Muscle of leg (tissue), 11 donors: ENCODE measurements around the gene MYL5. TPM values are rescaled to one million over a fixed set of nuclear protein-coding genes. Genes with fewer than 3 reads are reported as not detected.
"Not testable (repeated sequence)": the region's sequence is repeated elsewhere in the genome, so short reads cannot be mapped to it uniquely, and the experiment has no call there.

ENCODE experiments used
- DNase-seq: peaks from one replicate; pipeline ENCODE4 v3.0.0; 2013
- H3K27ac ChIP-seq: one replicate; pipeline ENCODE4 v1.5.1; 2013; ENCODE audit warnings: mild to moderate bottlenecking, low read length, control low read depth
- H3K27me3 ChIP-seq: one replicate; pipeline ENCODE4 v1.6.1; 2013; ENCODE audit warnings: low read length; ENCODE audit not compliant: control insufficient read depth, insufficient read depth
- H3K36me3 ChIP-seq: one replicate; pipeline ENCODE4 v1.6.1; 2013; ENCODE audit warnings: low read length; ENCODE audit not compliant: control insufficient read depth, insufficient read depth
- H3K4me1 ChIP-seq: one replicate; pipeline ENCODE4 v1.6.1; 2013; ENCODE audit warnings: low read length; ENCODE audit not compliant: control insufficient read depth, insufficient read depth
- H3K4me3 ChIP-seq: one replicate; pipeline ENCODE4 v1.5.1; 2013; ENCODE audit warnings: low read length, control low read depth
- H3K9me3 ChIP-seq: replicated peaks from 2 replicates; pipeline ENCODE4 v1.6.1; 2013; ENCODE audit warnings: low read depth, low read length; ENCODE audit not compliant: control insufficient read depth
- WGBS: methylation state at CpG from one replicate; pipeline ENCODE4 v1.1.5; 2013; ENCODE audit warnings: missing lambda C conversion rate; ENCODE audit not compliant: insufficient coverage; 5-methylcytosine and 5-hydroxymethylcytosine counted together
- polyA plus RNA-seq, 8 donors: library from polyadenylated mRNA; unstranded; fragments of 120-200 nt; gene quantifications; one replicate each; pipeline versions ENCODE4 v1.2.1 to v1.2.3, GENCODE V29; 2013; ENCODE audit warnings: inconsistent platforms in 1 of 8, low replicate concordance in 1 of 8; ENCODE audit not compliant: insufficient read length in 8 of 8, insufficient read depth in 1 of 8
- total RNA-seq: library from RNA; stranded (reverse); fragments of 120-200 nt; gene quantifications from one replicate; pipeline ENCODE4 v1.2.4, GENCODE V29; 2013

Gene MYL5
- total and polyA plus RNA-seq, 9 donors = 500 to 1,456 (median 733) TPM

- 83% methylated on average over 30 of the region's 31 CpGs for WGBS
- H3K27ac ChIP-seq = peak overlapping the region; percentile 62
- peaks cover 4% of the 10 kb centered on the region for H3K27me3 ChIP-seq
- peak; percentile 28 for DNase-seq
- peaks cover 7% of the 10 kb centered on the region for H3K36me3 ChIP-seq
- no peaks in the 10 kb centered on the region for H3K9me3 ChIP-seq
- H3K4me3 ChIP-seq = no peak overlapping the region
- peaks cover 76% of the 10 kb centered on the region for H3K4me1 ChIP-seq
Observed at GRCh38 chr4:686413-687040, 12.2 kb downstream of the MYL5 start.

- peak; percentile 72 for DNase-seq
- Histone ChIP-seq H3K36me3 (peaks cover 3% of the 10 kb centered on the region), H3K27ac (peak overlapping the region; percentile 62), H3K4me1 (peaks cover 70% of the 10 kb centered on the region), H3K9me3 (no peaks in the 10 kb centered on the region), H3K27me3 (peaks cover 4% of the 10 kb centered on the region), H3K4me3 (no peak overlapping the region)
- WGBS = 60% methylated on average over 29 of the region's 38 CpGs
Observed at GRCh38 chr4:687048-687970, 13.0 kb downstream of the MYL5 start.

GRCh38 chr4:687971-688853 is 13.9 kb downstream of the MYL5 start:
- no peaks in the 10 kb centered on the region for H3K9me3 ChIP-seq
- peak; percentile 12 for DNase-seq
- WGBS = 69% methylated on average over 23 of the region's 26 CpGs
- H3K36me3 ChIP-seq = no peaks in the 10 kb centered on the region
- H3K27ac ChIP-seq = peak overlapping the region; percentile 62
- H3K4me3 ChIP-seq = peak overlapping the region; percentile 39
- peaks cover 6% of the 10 kb centered on the region for H3K27me3 ChIP-seq
- peaks cover 61% of the 10 kb centered on the region for H3K4me1 ChIP-seq

GRCh38 chr4:688854-689681 is 14.7 kb downstream of the MYL5 start, which contains the start of gene SLC49A3:
SLC49A3 (minus strand) TSS chr4:689151; CDS start chr4:689127, 24 bp downstream.
- peak within 1 kb of the TSS; percentile 42 for H3K27ac ChIP-seq
- H3K36me3 ChIP-seq = no peaks in the 10 kb centered on the region
- H3K27me3 ChIP-seq = peaks cover 6% of the 10 kb centered on the region
- H3K9me3 ChIP-seq = no peaks in the 10 kb centered on the region
- 7% methylated on average over 57 of the region's 59 CpGs for WGBS
- peak; percentile 54 for DNase-seq
- H3K4me3 ChIP-seq = peak within 1 kb of the TSS; percentile 41
- H3K4me1 ChIP-seq = peaks cover 52% of the 10 kb centered on the region

- H3K4me1 ChIP-seq = peaks cover 45% of the 10 kb centered on the region
- peak; percentile 16 for DNase-seq
- peak overlapping the region; percentile 25 for H3K27ac ChIP-seq
- peaks cover 7% of the 10 kb centered on the region for H3K27me3 ChIP-seq
- H3K36me3 ChIP-seq = no peaks in the 10 kb centered on the region
- 41% methylated on average over 4 of the region's 8 CpGs for WGBS
- H3K4me3 ChIP-seq = peak overlapping the region; percentile 41
- H3K9me3 ChIP-seq = no peaks in the 10 kb centered on the region
Observed at GRCh38 chr4:689723-690122, 15.4 kb downstream of the MYL5 start.

- Histone ChIP-seq H3K27me3 (peaks cover 9% of the 10 kb centered on the region), H3K4me3 (no peak overlapping the region), H3K36me3 (no peaks in the 10 kb centered on the region), H3K4me1 (peaks cover 19% of the 10 kb centered on the region), H3K27ac (no peak overlapping the region), H3K9me3 (no peaks in the 10 kb centered on the region)
- DNase-seq = no peak
- 82% methylated on average over 27 of the region's 32 CpGs for WGBS
Observed at GRCh38 chr4:692771-693554, 18.6 kb downstream of the MYL5 start.

GRCh38 chr4:694341-694940 is 20.1 kb downstream of the MYL5 start:
- 83% methylated on average over 12 of the region's 12 CpGs for WGBS

GRCh38 chr4:699816-700580 is 25.7 kb downstream of the MYL5 start:
- Histone ChIP-seq H3K27me3 (peaks cover 4% of the 10 kb centered on the region), H3K36me3 (no peaks in the 10 kb centered on the region), H3K27ac (no peak overlapping the region), H3K4me1 (peaks cover 2% of the 10 kb centered on the region), H3K9me3 (no peaks in the 10 kb centered on the region), H3K4me3 (no peak overlapping the region)
- DNase-seq = no peak
- 69% methylated on average over 13 of the region's 27 CpGs for WGBS

More at GRCh38 chr4:694341-694940, 20.1 kb downstream of the MYL5 start:
- not testable (repeated sequence) for H3K27me3 ChIP-seq, H3K9me3 ChIP-seq, H3K27ac ChIP-seq, H3K36me3 ChIP-seq, H3K4me3 ChIP-seq, H3K4me1 ChIP-seq, DNase-seq
